ENCODE results near the gene ATP5IF1.

ATP5IF1 gene

GRCh38 chr1:28239004-28239403, 3.1 kb downstream of the ATP5IF1 start:
- no peak overlapping the region for H3K27ac ChIP-seq (ENCODE audit: low read length)

GRCh38 chr1:28240024-28240423, 4.1 kb downstream of the ATP5IF1 start:
- H3K4me3 ChIP-seq (ENCODE audit: low read length in 2 of 2), result no peak overlapping the region
- no peak overlapping the region for H3K27ac ChIP-seq (ENCODE audit: low read length)
- no peak overlapping the region for H3K9ac ChIP-seq (ENCODE audit: low read length in 2 of 2)
- no peaks in the 10 kb centered on the region for H3K27me3 ChIP-seq (ENCODE audit: control insufficient read depth in 1 of 2, insufficient read depth in 2 of 2, low read length in 2 of 2)
- no peaks in the 10 kb centered on the region for H3K9me3 ChIP-seq (ENCODE audit: control insufficient read depth in 2 of 2, low read length in 2 of 2)
- peaks cover 4 to 6% of the 10 kb centered on the region in 2 donors for H3K36me3 ChIP-seq (ENCODE audit: control insufficient read depth in 2 of 2, insufficient read depth in 2 of 2, low read length in 2 of 2)
- peaks cover 13% of the 10 kb centered on the region for H3K4me1 ChIP-seq (ENCODE audit: control insufficient read depth, insufficient read depth, low read length)

More at GRCh38 chr1:28239004-28239403, 3.1 kb downstream of the ATP5IF1 start:
- Histone ChIP-seq H3K36me3 (ENCODE audit: control insufficient read depth in 2 of 2, insufficient read depth in 2 of 2, low read length in 2 of 2) (peaks cover 4 to 6% of the 10 kb centered on the region in 2 donors), H3K9ac (ENCODE audit: low read length in 2 of 2) (no peak overlapping the region), H3K9me3 (ENCODE audit: control insufficient read depth in 2 of 2, low read length in 2 of 2) (no peaks in the 10 kb centered on the region), H3K4me3 (ENCODE audit: low read length in 2 of 2) (no peak overlapping the region), H3K27me3 (ENCODE audit: control insufficient read depth in 1 of 2, insufficient read depth in 2 of 2, low read length in 2 of 2) (no peaks in the 10 kb centered on the region), H3K4me1 (ENCODE audit: control insufficient read depth, insufficient read depth, low read length) (peaks cover 13% of the 10 kb centered on the region)

- Histone ChIP-seq H3K27me3 (ENCODE audit: control insufficient read depth in 1 of 2, insufficient read depth in 2 of 2, low read length in 2 of 2) (no peaks in the 10 kb centered on the region), H3K9ac (ENCODE audit: low read length in 2 of 2) (peak overlapping the region in 1 of 2 donors; percentile 13), H3K4me1 (ENCODE audit: control insufficient read depth, insufficient read depth, low read length) (peaks cover 10% of the 10 kb centered on the region), H3K9me3 (ENCODE audit: control insufficient read depth in 2 of 2, low read length in 2 of 2) (no peaks in the 10 kb centered on the region), H3K4me3 (ENCODE audit: low read length in 2 of 2) (no peak overlapping the region), H3K36me3 (ENCODE audit: control insufficient read depth in 2 of 2, insufficient read depth in 2 of 2, low read length in 2 of 2) (peaks cover 4 to 6% of the 10 kb centered on the region in 2 donors), H3K27ac (ENCODE audit: low read length) (no peak overlapping the region)
These were observed 5.8 kb downstream of the ATP5IF1 start for GRCh38 chr1:28241638-28242241.

- H3K27me3 ChIP-seq (ENCODE audit: control insufficient read depth in 1 of 2, insufficient read depth in 2 of 2, low read length in 2 of 2), result no peaks in the 10 kb centered on the region
- H3K36me3 ChIP-seq (ENCODE audit: control insufficient read depth in 2 of 2, insufficient read depth in 2 of 2, low read length in 2 of 2), result no peaks in the 10 kb centered on the region
- H3K9ac ChIP-seq (ENCODE audit: low read length in 2 of 2), result no peak overlapping the region
- peaks cover 13% of the 10 kb centered on the region for H3K4me1 ChIP-seq (ENCODE audit: control insufficient read depth, insufficient read depth, low read length)
- H3K4me3 ChIP-seq (ENCODE audit: low read length in 2 of 2), result no peak overlapping the region
- no peak overlapping the region for H3K27ac ChIP-seq (ENCODE audit: low read length)
- no peaks in the 10 kb centered on the region for H3K9me3 ChIP-seq (ENCODE audit: control insufficient read depth in 2 of 2, low read length in 2 of 2)
These were observed 7.9 kb downstream of the ATP5IF1 start for GRCh38 chr1:28243685-28244311.

GRCh38 chr1:28244549-28245251, 8.8 kb downstream of the ATP5IF1 start:
- no peaks in the 10 kb centered on the region for H3K27me3 ChIP-seq (ENCODE audit: control insufficient read depth in 1 of 2, insufficient read depth in 2 of 2, low read length in 2 of 2)
- H3K36me3 ChIP-seq (ENCODE audit: control insufficient read depth in 2 of 2, insufficient read depth in 2 of 2, low read length in 2 of 2), result no peaks in the 10 kb centered on the region
- H3K9me3 ChIP-seq (ENCODE audit: control insufficient read depth in 2 of 2, low read length in 2 of 2), result no peaks in the 10 kb centered on the region
- H3K4me1 ChIP-seq (ENCODE audit: control insufficient read depth, insufficient read depth, low read length), result peaks cover 21% of the 10 kb centered on the region
- H3K27ac ChIP-seq (ENCODE audit: low read length), result no peak overlapping the region
- H3K4me3 ChIP-seq (ENCODE audit: low read length in 2 of 2), result no peak overlapping the region
- no peak overlapping the region for H3K9ac ChIP-seq (ENCODE audit: low read length in 2 of 2)

DNA sequence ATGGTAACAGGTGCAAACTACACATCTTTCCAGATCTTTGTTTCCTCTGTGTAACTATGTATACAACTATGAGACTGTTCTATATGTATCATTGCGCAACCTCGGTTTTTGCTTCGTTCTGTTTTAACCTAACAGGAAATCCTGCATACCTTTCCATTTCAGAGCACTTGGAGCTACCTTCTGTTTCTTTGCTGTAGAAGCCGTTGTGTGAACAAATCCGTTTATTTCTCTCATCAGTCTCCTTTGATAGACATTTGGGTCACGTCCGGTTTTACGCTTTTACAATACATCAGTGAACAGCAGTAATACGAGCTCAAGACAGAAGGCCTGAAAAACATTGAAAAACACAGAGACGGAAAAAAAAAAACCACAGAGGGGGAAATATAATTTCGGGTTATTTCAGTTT, 10.5 kb downstream of the ATP5IF1 start:
- Histone ChIP-seq H3K36me3 (ENCODE audit: control insufficient read depth in 2 of 2, insufficient read depth in 2 of 2, low read length in 2 of 2) (no peaks in the 10 kb centered on the region), H3K4me3 (ENCODE audit: low read length in 2 of 2) (peak overlapping the region; percentile 68 to 71), H3K4me1 (ENCODE audit: control insufficient read depth, insufficient read depth, low read length) (peaks cover 21% of the 10 kb centered on the region), H3K27me3 (ENCODE audit: control insufficient read depth in 1 of 2, insufficient read depth in 2 of 2, low read length in 2 of 2) (no peaks in the 10 kb centered on the region), H3K9ac (ENCODE audit: low read length in 2 of 2) (peak overlapping the region in 1 of 2 donors; percentile 67), H3K9me3 (ENCODE audit: control insufficient read depth in 2 of 2, low read length in 2 of 2) (no peaks in the 10 kb centered on the region), H3K27ac (ENCODE audit: low read length) (peak overlapping the region; percentile 88)

GRCh38 chr1:28247612-28248272, 11.8 kb downstream of the ATP5IF1 start:
- Histone ChIP-seq H3K4me1 (ENCODE audit: control insufficient read depth, insufficient read depth, low read length) (peaks cover 21% of the 10 kb centered on the region), H3K27ac (ENCODE audit: low read length) (peak overlapping the region; percentile 88), H3K4me3 (ENCODE audit: low read length in 2 of 2) (peak overlapping the region; percentile 52 to 71), H3K9me3 (ENCODE audit: control insufficient read depth in 2 of 2, low read length in 2 of 2) (no peaks in the 10 kb centered on the region), H3K9ac (ENCODE audit: low read length in 2 of 2) (peak overlapping the region; percentile 69), H3K27me3 (ENCODE audit: control insufficient read depth in 1 of 2, insufficient read depth in 2 of 2, low read length in 2 of 2) (no peaks in the 10 kb centered on the region), H3K36me3 (ENCODE audit: control insufficient read depth in 2 of 2, insufficient read depth in 2 of 2, low read length in 2 of 2) (no peaks in the 10 kb centered on the region)

DNA sequence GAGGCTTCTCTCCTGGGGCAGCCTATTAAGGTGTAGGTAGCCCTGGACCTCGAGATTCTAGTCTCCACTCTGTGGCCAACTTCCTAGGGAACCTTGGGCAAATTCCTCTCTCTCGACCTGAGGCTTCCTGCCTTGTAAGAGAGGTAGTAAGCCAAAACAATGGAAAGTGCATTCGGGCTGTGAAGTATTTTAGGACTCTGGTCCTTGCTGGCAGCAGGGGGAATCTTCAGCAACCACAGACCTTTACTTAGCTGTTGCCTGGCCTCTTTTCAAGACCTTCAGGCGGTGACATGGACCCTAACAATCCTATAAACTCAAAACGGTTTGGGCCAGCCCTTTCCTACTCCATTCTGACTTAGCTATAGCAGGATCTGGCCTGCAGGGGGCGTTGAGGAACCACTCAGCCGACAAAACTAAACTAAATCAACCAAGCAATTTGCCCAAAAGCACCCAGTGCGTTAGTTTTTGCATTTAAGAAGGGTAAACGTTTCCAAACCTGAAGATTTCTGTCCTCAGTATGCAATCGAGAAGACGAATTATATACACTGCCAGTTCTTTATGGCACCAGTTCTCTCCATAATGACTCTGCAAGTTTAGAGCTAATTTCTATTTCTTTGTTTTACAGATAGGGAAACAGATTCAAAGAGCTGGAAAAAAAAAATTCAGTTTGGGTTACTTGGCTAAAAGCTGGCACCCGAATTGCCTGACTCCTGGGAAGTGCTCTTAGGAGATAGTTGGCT, 12.5 kb downstream of the ATP5IF1 start:
- Histone ChIP-seq H3K9ac (ENCODE audit: low read length in 2 of 2) (peak overlapping the region; percentile 62 to 63), H3K36me3 (ENCODE audit: control insufficient read depth in 2 of 2, insufficient read depth in 2 of 2, low read length in 2 of 2) (no peaks in the 10 kb centered on the region), H3K9me3 (ENCODE audit: control insufficient read depth in 2 of 2, low read length in 2 of 2) (no peaks in the 10 kb centered on the region), H3K27ac (ENCODE audit: low read length) (peak overlapping the region; percentile 88), H3K4me1 (ENCODE audit: control insufficient read depth, insufficient read depth, low read length) (peaks cover 21% of the 10 kb centered on the region), H3K4me3 (ENCODE audit: low read length in 2 of 2) (peak overlapping the region; percentile 27 to 61), H3K27me3 (ENCODE audit: control insufficient read depth in 1 of 2, insufficient read depth in 2 of 2, low read length in 2 of 2) (no peaks in the 10 kb centered on the region)

GRCh38 chr1:28249013-28249865, 13.3 kb downstream of the ATP5IF1 start:
- peak overlapping the region; percentile 27 to 61 for H3K4me3 ChIP-seq (ENCODE audit: low read length in 2 of 2)
- H3K9ac ChIP-seq (ENCODE audit: low read length in 2 of 2), result peak overlapping the region; percentile 47 to 63
- no peaks in the 10 kb centered on the region for H3K27me3 ChIP-seq (ENCODE audit: control insufficient read depth in 1 of 2, insufficient read depth in 2 of 2, low read length in 2 of 2)

More at GRCh38 chr1:28249013-28249865, 13.3 kb downstream of the ATP5IF1 start:
- Histone ChIP-seq H3K27ac (ENCODE audit: low read length) (peak overlapping the region; percentile 88), H3K36me3 (ENCODE audit: control insufficient read depth in 2 of 2, insufficient read depth in 2 of 2, low read length in 2 of 2) (no peaks in the 10 kb centered on the region), H3K4me1 (ENCODE audit: control insufficient read depth, insufficient read depth, low read length) (peaks cover 21% of the 10 kb centered on the region), H3K9me3 (ENCODE audit: control insufficient read depth in 2 of 2, low read length in 2 of 2) (no peaks in the 10 kb centered on the region)
